Astrocyte (in vitro differentiated cells and primary cell): ENCODE results near the gene PRR5L. TPM values are rescaled to one million over a fixed set of nuclear protein-coding genes. Genes with fewer than 3 reads are reported as not detected.
A peak's percentile ranks its signal among the peaks of the same experiment; 100 is the strongest.

Experiments used
- DNase-seq: peaks from one replicate; pipeline ENCODE4 v3.0.0-alpha.2; 2010; ENCODE audit warnings: low read depth
- FAIRE-seq: peaks from 2 replicates; lab custom pipeline; 2011; peaks lifted over from hg19 to GRCh38; lab: Jason Lieb, UNC
- H2AFZ ChIP-seq: 2 replicates; pipeline ENCODE4 v1.6.0; 2012; ENCODE audit warnings: low read depth, low read length, inconsistent platforms
- H3K27ac ChIP-seq: 2 replicates; pipeline ENCODE4 v1.5.1; 2011; ENCODE audit warnings: low read depth, low read length, inconsistent platforms
- H3K27me3 ChIP-seq: 2 replicates; pipeline ENCODE4 v1.6.0; 2011; ENCODE audit warnings: low read length, inconsistent platforms; ENCODE audit not compliant: insufficient read depth
- H3K36me3 ChIP-seq: 2 replicates; pipeline ENCODE4 v1.5.1; 2011; ENCODE audit warnings: low read length, inconsistent platforms; ENCODE audit not compliant: insufficient read depth
- H3K4me1 ChIP-seq: 2 replicates; pipeline ENCODE4 v1.5.1; 2011; ENCODE audit warnings: low read length, inconsistent platforms; ENCODE audit not compliant: insufficient read depth
- H3K4me2 ChIP-seq: 2 replicates; pipeline ENCODE4 v1.6.0; 2012; ENCODE audit warnings: low read length, inconsistent platforms
- H3K4me3 ChIP-seq: 2 replicates; pipeline ENCODE4 v1.5.1; 2011; ENCODE audit warnings: low read depth, mild to moderate bottlenecking, low read length, inconsistent platforms; ENCODE audit not compliant: insufficient read depth
- H3K79me2 ChIP-seq: 2 replicates; pipeline ENCODE4 v1.6.0; 2012; ENCODE audit warnings: mild to moderate bottlenecking, low read length, inconsistent platforms; ENCODE audit not compliant: insufficient read depth
- H3K9ac ChIP-seq: 2 replicates; pipeline ENCODE4 v1.6.0; 2012; ENCODE audit warnings: mild to moderate bottlenecking, low read length, inconsistent platforms
- H3K9me3 ChIP-seq: 2 replicates; pipeline ENCODE4 v1.5.1; 2012; ENCODE audit warnings: low read depth, mild to moderate bottlenecking, low read length, inconsistent platforms; ENCODE audit not compliant: insufficient read depth
- H4K20me1 ChIP-seq: 2 replicates; pipeline ENCODE4 v1.6.0; 2012; ENCODE audit warnings: low read length, inconsistent platforms; ENCODE audit not compliant: insufficient read depth
- H3K27ac Mint-ChIP-seq: one replicate; pipeline ENCODE4 v1.8.0; 2021; ENCODE audit warnings: mild to moderate bottlenecking, mixed read lengths; ENCODE audit not compliant: unreplicated experiment
- H3K27me3 Mint-ChIP-seq: one replicate; pipeline ENCODE4 v1.8.0; 2021; ENCODE audit warnings: low read depth, mixed read lengths; ENCODE audit not compliant: unreplicated experiment
- H3K36me3 Mint-ChIP-seq: one replicate; pipeline ENCODE4 v1.8.0; 2021; ENCODE audit warnings: low read depth, mixed read lengths; ENCODE audit not compliant: unreplicated experiment
- H3K4me1 Mint-ChIP-seq: one replicate; pipeline ENCODE4 v1.8.0; 2021; ENCODE audit warnings: low read depth, mixed read lengths; ENCODE audit not compliant: unreplicated experiment
- H3K4me3 Mint-ChIP-seq: one replicate; pipeline ENCODE4 v1.8.0; 2021; ENCODE audit warnings: mild to moderate bottlenecking, moderate library complexity, mixed read lengths; ENCODE audit not compliant: unreplicated experiment
- H3K9me3 Mint-ChIP-seq: one replicate; pipeline ENCODE4 v1.8.0; 2021; ENCODE audit warnings: mild to moderate bottlenecking, mixed read lengths; ENCODE audit not compliant: unreplicated experiment
- EZH2 ChIP-seq: IDR thresholded peaks from 2 replicates; pipeline ENCODE4 v1.6.1; 2012; ENCODE audit warnings: mild to moderate bottlenecking, low read length, inconsistent platforms; ENCODE audit not compliant: insufficient read depth
- total RNA-seq: library from RNA; stranded (reverse); gene quantifications from 2 replicates; pipeline ENCODE4 v1.2.1, GENCODE V29; 2021
- TF ChIP-seq, protein P1 (sequence below): IDR thresholded peaks from 2 replicates; pipeline ENCODE4 v1.5.1; 2011; ENCODE audit warnings: low read depth, mild to moderate bottlenecking, inconsistent platforms, low read length, moderate library complexity; ENCODE audit not compliant: insufficient read depth

The PRR5L gene
- total RNA-seq, 1 donor from 2014 or later: 55.6 TPM

DNA sequence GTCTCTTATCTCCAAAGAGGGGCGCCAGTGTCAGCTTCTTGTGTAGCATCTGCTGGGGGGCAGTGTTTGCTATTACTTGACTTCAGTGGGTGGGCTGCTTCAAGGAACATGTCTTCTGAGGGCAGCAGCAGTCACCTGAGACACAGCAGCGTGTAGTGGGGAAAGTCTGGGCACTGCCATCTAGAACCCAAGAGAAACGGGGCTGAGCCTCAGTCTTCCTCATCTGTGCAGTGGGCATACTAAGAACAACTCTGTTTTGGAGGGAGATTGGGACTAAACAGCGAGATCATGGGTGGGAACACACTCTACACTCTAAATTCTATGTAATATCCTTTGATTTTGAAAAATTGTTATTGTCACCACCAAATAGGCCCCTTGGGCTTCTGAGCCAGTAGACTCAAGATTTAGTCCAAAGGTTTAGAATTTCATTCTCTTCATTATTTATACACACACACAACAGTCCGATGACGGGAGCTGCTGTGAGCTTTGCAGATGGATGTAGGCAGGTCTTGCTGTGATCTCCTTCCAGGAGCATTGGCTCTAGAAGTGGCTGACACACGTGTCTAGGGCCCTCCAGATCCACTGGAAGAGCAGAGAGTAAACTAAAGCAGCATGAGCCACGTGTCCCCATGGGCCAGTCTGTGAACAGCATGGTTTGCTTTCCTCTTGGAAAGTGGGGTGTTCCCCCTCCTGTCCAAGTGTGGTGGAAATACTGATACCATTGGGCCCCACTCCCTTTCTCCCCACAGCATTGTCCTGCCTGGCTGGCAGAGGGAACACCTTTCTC lies 162.2 kb downstream of the PRR5L start:
- Histone ChIP-seq H4K20me1 (no peaks in the 10 kb centered on the region), H3K36me3 (no peaks in the 10 kb centered on the region), H3K4me3 (no peak overlapping the region), H3K27me3 (no peaks in the 10 kb centered on the region), H3K9me3 (no peaks in the 10 kb centered on the region), H3K79me2 (no peaks in the 10 kb centered on the region), H2AFZ (no peak overlapping the region), H3K4me2 (no peak overlapping the region), H3K9ac (no peak overlapping the region), H3K4me1 (peaks cover 37% of the 10 kb centered on the region), H3K27ac (no peak overlapping the region)
- DNase-seq (no peak), FAIRE-seq (no peak)
- Mint-ChIP-seq H3K27me3 (no peaks in the 10 kb centered on the region), H3K4me3 (no peak overlapping the region), H3K9me3 (no peaks in the 10 kb centered on the region), H3K36me3 (peaks cover 35% of the 10 kb centered on the region), H3K27ac (peak overlapping the region; percentile 53), H3K4me1 (peaks cover 59% of the 10 kb centered on the region)
- TF ChIP-seq, protein P1, sequence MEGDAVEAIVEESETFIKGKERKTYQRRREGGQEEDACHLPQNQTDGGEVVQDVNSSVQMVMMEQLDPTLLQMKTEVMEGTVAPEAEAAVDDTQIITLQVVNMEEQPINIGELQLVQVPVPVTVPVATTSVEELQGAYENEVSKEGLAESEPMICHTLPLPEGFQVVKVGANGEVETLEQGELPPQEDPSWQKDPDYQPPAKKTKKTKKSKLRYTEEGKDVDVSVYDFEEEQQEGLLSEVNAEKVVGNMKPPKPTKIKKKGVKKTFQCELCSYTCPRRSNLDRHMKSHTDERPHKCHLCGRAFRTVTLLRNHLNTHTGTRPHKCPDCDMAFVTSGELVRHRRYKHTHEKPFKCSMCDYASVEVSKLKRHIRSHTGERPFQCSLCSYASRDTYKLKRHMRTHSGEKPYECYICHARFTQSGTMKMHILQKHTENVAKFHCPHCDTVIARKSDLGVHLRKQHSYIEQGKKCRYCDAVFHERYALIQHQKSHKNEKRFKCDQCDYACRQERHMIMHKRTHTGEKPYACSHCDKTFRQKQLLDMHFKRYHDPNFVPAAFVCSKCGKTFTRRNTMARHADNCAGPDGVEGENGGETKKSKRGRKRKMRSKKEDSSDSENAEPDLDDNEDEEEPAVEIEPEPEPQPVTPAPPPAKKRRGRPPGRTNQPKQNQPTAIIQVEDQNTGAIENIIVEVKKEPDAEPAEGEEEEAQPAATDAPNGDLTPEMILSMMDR: no peak

DNA sequence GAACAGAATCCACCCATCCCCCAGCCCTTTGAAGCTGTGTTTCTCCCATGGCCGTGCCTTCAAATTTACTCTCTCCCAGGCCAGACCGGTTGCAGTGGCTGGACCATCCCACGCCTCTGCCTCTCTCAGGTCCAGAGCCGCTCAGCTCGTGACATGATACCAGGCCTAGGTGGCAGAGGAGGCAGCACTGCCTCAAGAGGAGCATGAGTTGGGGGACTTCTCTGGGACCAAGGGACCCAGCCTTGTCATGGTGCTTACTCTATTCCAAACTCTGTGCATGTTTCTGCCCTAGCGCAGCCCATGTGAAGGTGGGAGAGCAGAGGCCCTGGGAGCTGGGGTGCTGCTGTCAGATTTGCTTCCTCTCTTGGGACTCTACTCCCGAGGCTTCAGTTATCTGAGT lies 163.0 kb downstream of the PRR5L start:
- peaks cover 32% of the 10 kb centered on the region for H3K36me3 Mint-ChIP-seq
- H3K4me3 Mint-ChIP-seq: no peak overlapping the region
- H3K27me3 Mint-ChIP-seq: no peaks in the 10 kb centered on the region
- Histone ChIP-seq H3K36me3 (no peaks in the 10 kb centered on the region), H3K9ac (no peak overlapping the region), H3K27ac (no peak overlapping the region), H3K4me2 (no peak overlapping the region), H3K4me1 (peaks cover 37% of the 10 kb centered on the region), H3K27me3 (no peaks in the 10 kb centered on the region), H2AFZ (no peak overlapping the region), H3K79me2 (no peaks in the 10 kb centered on the region), H3K4me3 (no peak overlapping the region), H4K20me1 (no peaks in the 10 kb centered on the region), H3K9me3 (no peaks in the 10 kb centered on the region)
- no peaks in the 10 kb centered on the region for H3K9me3 Mint-ChIP-seq
- FAIRE-seq (no peak), DNase-seq (no peak)
- TF ChIP-seq, protein P1: no peak
- no peak for TF ChIP-seq EZH2
- no peak overlapping the region for H3K27ac Mint-ChIP-seq
- peaks cover 59% of the 10 kb centered on the region for H3K4me1 Mint-ChIP-seq

DNA sequence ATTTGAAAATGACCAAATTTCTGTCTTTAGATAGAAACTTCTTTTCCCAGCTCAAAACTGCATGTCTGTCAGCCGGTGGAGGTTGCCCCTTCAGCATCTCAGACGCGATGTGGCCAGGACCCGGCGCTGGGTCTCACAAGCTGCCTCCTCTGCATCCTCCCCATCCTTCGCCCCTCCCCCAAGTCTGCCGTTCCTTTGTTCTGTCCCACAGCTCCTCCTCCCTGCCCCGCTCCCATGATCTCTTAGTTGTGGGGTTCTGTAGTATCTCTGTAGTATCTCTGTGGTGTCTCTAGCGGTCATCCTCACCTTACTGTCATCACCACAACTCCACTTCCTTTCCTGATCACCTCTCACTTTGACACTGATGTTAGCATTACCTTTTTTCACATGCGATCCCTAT lies 164.1 kb downstream of the PRR5L start:
- TF ChIP-seq EZH2: no peak
- TF ChIP-seq, protein P1: no peak
- H3K27me3 ChIP-seq: no peaks in the 10 kb centered on the region
- no peak overlapping the region for H3K4me3 ChIP-seq
- H3K4me1 ChIP-seq: peaks cover 35% of the 10 kb centered on the region
- DNase-seq (no peak), FAIRE-seq (no peak)
- H3K9ac ChIP-seq: no peak overlapping the region
- Mint-ChIP-seq H3K4me3 (no peak overlapping the region), H3K27ac (peak overlapping the region; percentile 54), H3K36me3 (peaks cover 25% of the 10 kb centered on the region), H3K4me1 (peaks cover 59% of the 10 kb centered on the region), H3K27me3 (no peaks in the 10 kb centered on the region), H3K9me3 (no peaks in the 10 kb centered on the region)
- no peak overlapping the region for H3K27ac ChIP-seq
- no peaks in the 10 kb centered on the region for H3K79me2 ChIP-seq
- no peak overlapping the region for H2AFZ ChIP-seq
- no peaks in the 10 kb centered on the region for H3K9me3 ChIP-seq
- no peaks in the 10 kb centered on the region for H4K20me1 ChIP-seq
- H3K4me2 ChIP-seq: no peak overlapping the region
- H3K36me3 ChIP-seq: no peaks in the 10 kb centered on the region
